NCI-H1417 treated with DMSO at 0.1 percent for 48 hours (cell line): ENCODE data around the gene DRD2.

Experiments used
- DNase-seq: peaks from one replicate; lab custom pipeline; 2025; lab: John Stamatoyannopoulos, UW

Gene DRD2

GRCh38 chr11:113370634-113371033 is 104.6 kb downstream of the DRD2 start:
- no peak for DNase-seq

- no peak for DNase-seq
Observed at GRCh38 chr11:113369411-113369810, 105.8 kb downstream of the DRD2 start.

- DNase-seq, result no peak
Observed at GRCh38 chr11:113365895-113366294, 109.3 kb downstream of the DRD2 start.

GRCh38 chr11:113363996-113364641 is 111.1 kb downstream of the DRD2 start:
- no peak for DNase-seq

GRCh38 chr11:113363406-113363805 is 111.8 kb downstream of the DRD2 start:
- no peak for DNase-seq
